H1 (cell line): Measurements from ENCODE around the gene RNASE9.

ENCODE experiments used
- BCL11A ChIP-seq, 2 experiments: IDR thresholded peaks; one replicate each; pipeline ENCODE4 v1.6.1; 2011; ENCODE audit warnings: low read depth in 2 of 2, low read length in 2 of 2, mild to moderate bottlenecking in 2 of 2
- EP300 ChIP-seq, 2 experiments: IDR thresholded peaks; 1 replicate in 1 of 2; 2 replicates in 1 of 2; pipeline ENCODE4 v1.6.1; 2011 to 2012; ENCODE audit warnings: low read depth in 2 of 2, low read length in 2 of 2, mild to moderate bottlenecking in 2 of 2, borderline replicate concordance in 1 of 2, inconsistent platforms in 1 of 2, moderate library complexity in 1 of 2
- FOSL1 ChIP-seq: IDR thresholded peaks from 2 replicates; pipeline ENCODE4 v1.6.1; 2011; ENCODE audit warnings: mild to moderate bottlenecking, low read depth, low read length, moderate library complexity; ENCODE audit not compliant: insufficient read depth
- HDAC2 ChIP-seq, 2 experiments: fragments of 300-600 bp in 1 of 2; sonication (generic) in 1 of 2; IDR thresholded peaks; 2 replicates each; pipeline ENCODE4 v1.6.1; 2011 to 2012; ENCODE audit warnings: low read depth in 2 of 2, low read length in 2 of 2, mild to moderate bottlenecking in 2 of 2, moderate library complexity in 2 of 2, borderline replicate concordance in 1 of 2, inconsistent platforms in 1 of 2
- JUN ChIP-seq: IDR thresholded peaks from 2 replicates; pipeline ENCODE4 v1.6.1; 2011; ENCODE audit warnings: low read depth, mild to moderate bottlenecking, improper control_type of control experiment, low read length
- POLR2A ChIP-seq, 2 experiments: IDR thresholded peaks; 1 replicate in 1 of 2; 2 replicates in 1 of 2; pipeline ENCODE4 v1.6.1; 2011; ENCODE audit warnings: low read depth in 2 of 2, low read length in 2 of 2, mild to moderate bottlenecking in 2 of 2; ENCODE audit errors: control extremely low read depth in 1 of 2
- RAD21 ChIP-seq, 2 experiments: IDR thresholded peaks in 1 of 2; conservative IDR thresholded peaks in 1 of 2; 2 replicates each; pipeline ENCODE4 v1.6.1; 2011; ENCODE audit warnings: low read depth in 2 of 2, low read length in 2 of 2, improper control_type of control experiment in 1 of 2, inconsistent platforms in 1 of 2, mild to moderate bottlenecking in 1 of 2, moderate library complexity in 1 of 2
- RBBP5 ChIP-seq: IDR thresholded peaks from 2 replicates; pipeline ENCODE4 v1.7.1; 2012; ENCODE audit warnings: low read depth, mild to moderate bottlenecking, inconsistent platforms, low read length, moderate library complexity, borderline replicate concordance
- ZNF274 ChIP-seq: IDR thresholded peaks from 2 replicates; pipeline ENCODE4 v1.7.0; 2012; ENCODE audit warnings: low read length, borderline replicate concordance; ENCODE audit errors: extremely low read depth
- TF ChIP-seq, protein P1 (sequence below), 3 experiments: IDR thresholded peaks; 1 replicate in 2 of 3; 2 replicates in 1 of 3; pipeline versions ENCODE4 v1.5.1 to v1.6.1; 2011; ENCODE audit warnings: low read length in 3 of 3, mild to moderate bottlenecking in 3 of 3, inconsistent platforms in 2 of 3, low read depth in 1 of 3, moderate library complexity in 1 of 3; ENCODE audit not compliant: insufficient read depth in 1 of 3; ENCODE audit errors: control extremely low read depth in 1 of 3

- TF ChIP-seq HDAC2 (IDR thresholded peaks at IDR 0.05; ENCODE audit: borderline replicate concordance in 1 of 2, low read depth in 2 of 2, low read length in 2 of 2) (no peak), BCL11A (IDR thresholded peaks at IDR 0.05; ENCODE audit: low read depth in 2 of 2, low read length in 2 of 2) (no peak), RAD21 (IDR thresholded peaks at IDR 0.05 in 1 of 2, conservative IDR thresholded peaks at IDR 0.05 in 1 of 2; ENCODE audit: low read depth in 2 of 2, low read length in 2 of 2) (no peak), ZNF274 (no peak), JUN (no peak), EP300 (IDR thresholded peaks at IDR 0.05; ENCODE audit: borderline replicate concordance in 1 of 2, low read depth in 2 of 2, low read length in 2 of 2) (no peak), POLR2A (IDR thresholded peaks at IDR 0.05; ENCODE audit: control extremely low read depth in 1 of 2, low read depth in 2 of 2, low read length in 2 of 2) (no peak), RBBP5 (no peak), FOSL1 (no peak)
- TF ChIP-seq, protein P1, sequence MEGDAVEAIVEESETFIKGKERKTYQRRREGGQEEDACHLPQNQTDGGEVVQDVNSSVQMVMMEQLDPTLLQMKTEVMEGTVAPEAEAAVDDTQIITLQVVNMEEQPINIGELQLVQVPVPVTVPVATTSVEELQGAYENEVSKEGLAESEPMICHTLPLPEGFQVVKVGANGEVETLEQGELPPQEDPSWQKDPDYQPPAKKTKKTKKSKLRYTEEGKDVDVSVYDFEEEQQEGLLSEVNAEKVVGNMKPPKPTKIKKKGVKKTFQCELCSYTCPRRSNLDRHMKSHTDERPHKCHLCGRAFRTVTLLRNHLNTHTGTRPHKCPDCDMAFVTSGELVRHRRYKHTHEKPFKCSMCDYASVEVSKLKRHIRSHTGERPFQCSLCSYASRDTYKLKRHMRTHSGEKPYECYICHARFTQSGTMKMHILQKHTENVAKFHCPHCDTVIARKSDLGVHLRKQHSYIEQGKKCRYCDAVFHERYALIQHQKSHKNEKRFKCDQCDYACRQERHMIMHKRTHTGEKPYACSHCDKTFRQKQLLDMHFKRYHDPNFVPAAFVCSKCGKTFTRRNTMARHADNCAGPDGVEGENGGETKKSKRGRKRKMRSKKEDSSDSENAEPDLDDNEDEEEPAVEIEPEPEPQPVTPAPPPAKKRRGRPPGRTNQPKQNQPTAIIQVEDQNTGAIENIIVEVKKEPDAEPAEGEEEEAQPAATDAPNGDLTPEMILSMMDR (IDR thresholded peaks at IDR 0.05; ENCODE audit: control extremely low read depth in 1 of 3, insufficient read depth in 1 of 3, low read depth in 1 of 3, low read length in 3 of 3), result no peak
These were observed 23.1 kb upstream of the RNASE9 start for GRCh38 chr14:20583908-20584307.
